Superior temporal gyrus (tissue), 1 donor: ENCODE data around the gene DDRGK1.

Experiments
- DNase-seq: peaks from one replicate; pipeline ENCODE4 v3.0.0-alpha.2; 2016; ENCODE audit errors: extremely low spot score

DDRGK1 gene

GRCh38 chr20:3235666-3236324, 31.3 kb upstream of the DDRGK1 start:
- DNase-seq = no peak

- DNase-seq = no peak
Measured at GRCh38 chr20:3233991-3234498, 29.6 kb upstream of the DDRGK1 start.

GRCh38 chr20:3233131-3233990, 28.9 kb upstream of the DDRGK1 start:
- DNase-seq = no peak

- no peak for DNase-seq
Measured at GRCh38 chr20:3231889-3232588, 27.6 kb upstream of the DDRGK1 start.

GRCh38 chr20:3231116-3231515, 26.6 kb upstream of the DDRGK1 start:
- no peak for DNase-seq

GRCh38 chr20:3229798-3230197, 25.3 kb upstream of the DDRGK1 start:
- DNase-seq = no peak

- no peak for DNase-seq
Measured at GRCh38 chr20:3229158-3229557, 24.7 kb upstream of the DDRGK1 start.

GRCh38 chr20:3228750-3229032, 24.2 kb upstream of the DDRGK1 start:
- no peak for DNase-seq

GRCh38 chr20:3227936-3228749, 23.7 kb upstream of the DDRGK1 start:
- no peak for DNase-seq

- DNase-seq = no peak
Measured at GRCh38 chr20:3227506-3227905, 23.0 kb upstream of the DDRGK1 start.

GRCh38 chr20:3226864-3227263, 22.4 kb upstream of the DDRGK1 start:
- DNase-seq = no peak

GRCh38 chr20:3226093-3226492, 21.6 kb upstream of the DDRGK1 start:
- no peak for DNase-seq

GRCh38 chr20:3224681-3225421, 20.4 kb upstream of the DDRGK1 start:
- DNase-seq = no peak

GRCh38 chr20:3223994-3224680, 19.7 kb upstream of the DDRGK1 start:
- DNase-seq = no peak

- DNase-seq = no peak
Measured at GRCh38 chr20:3223651-3223993, 19.1 kb upstream of the DDRGK1 start.

- no peak for DNase-seq
Measured at GRCh38 chr20:3222635-3223600, 18.4 kb upstream of the DDRGK1 start.

- DNase-seq = no peak
Measured at GRCh38 chr20:3221398-3222226, 17.1 kb upstream of the DDRGK1 start.

GRCh38 chr20:3218307-3218988, 14.0 kb upstream of the DDRGK1 start:
- no peak for DNase-seq
